GM23338 (cell line): ENCODE data around the gene GLB1L3. TPM values are rescaled to one million over a fixed set of nuclear protein-coding genes. Genes with fewer than 3 reads are reported as not detected.

Source experiments
- ATAC-seq: fragments of 200-7000 bp; cut with Tn5 transposase; 3 replicates; pipeline ENCODE4 v1.9.1; 2020
- DNase-seq: peaks from one replicate; pipeline ENCODE4 v3.0.0-alpha.2; 2015; ENCODE audit warnings: low spot score
- H2AFZ ChIP-seq: fragments of 200-600 bp; sonication (generic); 2 replicates; pipeline ENCODE4 v1.8.0; 2016; ENCODE audit warnings: antibody characterized with exemption, mild to moderate bottlenecking, moderate library complexity
- H3F3A ChIP-seq: fragments of 200-600 bp; sonication (generic); replicated peaks from 2 replicates; pipeline ENCODE4 v1.8.0; 2017; ENCODE audit warnings: antibody characterized with exemption, mixed run types, low read depth
- H3K27ac ChIP-seq: fragments of 200-600 bp; sonication (generic); 2 replicates; pipeline ENCODE4 v1.6.1; 2016; ENCODE audit warnings: low read depth
- H3K27me3 ChIP-seq: fragments of 200-600 bp; sonication (generic); 2 replicates; pipeline ENCODE4 v1.8.0; 2016; ENCODE audit warnings: mild to moderate bottlenecking, mixed run types, moderate library complexity; ENCODE audit not compliant: insufficient read depth
- H3K36me3 ChIP-seq: fragments of 200-600 bp; sonication (generic); 2 replicates; pipeline ENCODE4 v1.8.0; 2016; ENCODE audit warnings: mild to moderate bottlenecking; ENCODE audit not compliant: insufficient read depth
- H3K4me1 ChIP-seq: fragments of 200-600 bp; sonication (generic); 2 replicates; pipeline ENCODE4 v1.8.0; 2016; ENCODE audit warnings: mild to moderate bottlenecking, moderate library complexity; ENCODE audit not compliant: insufficient read depth
- H3K4me2 ChIP-seq: fragments of 200-600 bp; sonication (generic); 2 replicates; pipeline ENCODE4 v1.7.1; 2017; ENCODE audit warnings: mixed run types
- H3K4me3 ChIP-seq: fragments of 200-600 bp; sonication (generic); 2 replicates; pipeline ENCODE4 v1.6.1; 2016; ENCODE audit warnings: mixed run types
- H3K79me2 ChIP-seq: fragments of 200-600 bp; sonication (generic); replicated peaks from 2 replicates; pipeline ENCODE4 v1.8.0; 2017; ENCODE audit warnings: mild to moderate bottlenecking; ENCODE audit not compliant: insufficient read depth
- H3K9me2 ChIP-seq: fragments of 200-600 bp; sonication (generic); 2 replicates; pipeline ENCODE4 v1.8.0; 2017; ENCODE audit not compliant: insufficient read depth
- H4K20me1 ChIP-seq: fragments of 200-600 bp; sonication (generic); replicated peaks from 2 replicates; pipeline ENCODE4 v1.8.0; 2017; ENCODE audit warnings: mild to moderate bottlenecking; ENCODE audit not compliant: insufficient read depth
- H3K27ac Mint-ChIP-seq: 2 replicates; pipeline ENCODE4 v1.8.0; 2020; ENCODE audit warnings: inconsistent platforms, mild to moderate bottlenecking, moderate library complexity, mixed read lengths
- H3K27me3 Mint-ChIP-seq: 3 replicates; pipeline ENCODE4 v1.8.0; 2022; ENCODE audit warnings: low read depth, mild to moderate bottlenecking, moderate library complexity, mixed read lengths, inconsistent platforms; ENCODE audit not compliant: insufficient read depth, poor library complexity
- H3K36me3 Mint-ChIP-seq: 3 replicates; pipeline ENCODE4 v1.8.0; 2021; ENCODE audit warnings: low read depth, mild to moderate bottlenecking, inconsistent platforms, moderate library complexity, mixed read lengths
- H3K4me1 Mint-ChIP-seq: 3 replicates; pipeline ENCODE4 v1.8.0; 2020; ENCODE audit warnings: mild to moderate bottlenecking, inconsistent platforms, mixed read lengths
- H3K4me3 Mint-ChIP-seq: 3 replicates; pipeline ENCODE4 v1.8.0; 2021; ENCODE audit warnings: moderate library complexity, mild to moderate bottlenecking, inconsistent platforms, mixed read lengths
- H3K9me3 Mint-ChIP-seq: 3 replicates; pipeline ENCODE4 v1.8.0; 2020; ENCODE audit warnings: moderate library complexity, mild to moderate bottlenecking, inconsistent platforms, mixed read lengths
- CREB1 ChIP-seq: fragments of 250-450 bp; sonication (Bioruptor Pico); IDR thresholded peaks from 2 replicates; pipeline ENCODE4 v1.5.0; 2020; ENCODE audit warnings: low read depth, mild to moderate bottlenecking, moderate library complexity
- EZH2 ChIP-seq: fragments of 200-600 bp; sonication (generic); IDR thresholded peaks from one replicate; pipeline ENCODE4 v1.8.0; 2017; ENCODE audit warnings: antibody characterized with exemption, mild to moderate bottlenecking, low read depth; ENCODE audit not compliant: unreplicated experiment
- EZH2phosphoT487 ChIP-seq: fragments of 200-600 bp; sonication (generic); IDR thresholded peaks from one replicate; pipeline ENCODE4 v1.8.1; 2018; ENCODE audit warnings: antibody characterized with exemption; ENCODE audit not compliant: unreplicated experiment
- JUNB ChIP-seq: IDR thresholded peaks from one replicate; pipeline ENCODE4 v1.6.1; 2016; ENCODE audit warnings: antibody characterized with exemption; ENCODE audit not compliant: unreplicated experiment
- NANOG ChIP-seq: IDR thresholded peaks from 2 replicates; pipeline ENCODE4 v1.6.1; 2016; ENCODE audit warnings: antibody characterized with exemption, borderline replicate concordance
- POLR2AphosphoS5 ChIP-seq: IDR thresholded peaks from 2 replicates; pipeline ENCODE4 v1.6.1; 2016; ENCODE audit warnings: antibody characterized with exemption, low read depth
- REST ChIP-seq: IDR thresholded peaks from one replicate; pipeline ENCODE4 v1.6.1; 2018; ENCODE audit warnings: antibody characterized with exemption; ENCODE audit not compliant: unreplicated experiment
- STAT1 ChIP-seq: IDR thresholded peaks from one replicate; pipeline ENCODE4 v1.6.1; 2016; ENCODE audit warnings: antibody characterized with exemption; ENCODE audit not compliant: unreplicated experiment
- ZNF114 ChIP-seq: fragments of 250-450 bp; sonication (Bioruptor Pico); IDR thresholded peaks from 2 replicates; pipeline ENCODE4 v1.5.0; 2020; ENCODE audit warnings: mild to moderate bottlenecking, moderate library complexity
- ZNF331 ChIP-seq: fragments of 250-450 bp; sonication (Bioruptor Pico); IDR thresholded peaks from 2 replicates; pipeline ENCODE4 v1.5.0; 2020; ENCODE audit warnings: low read depth, mild to moderate bottlenecking, moderate library complexity
- ZNF462 ChIP-seq: fragments of 250-450 bp; sonication (Bioruptor Pico); IDR thresholded peaks from 2 replicates; pipeline ENCODE4 v1.5.0; 2020; ENCODE audit warnings: mild to moderate bottlenecking, moderate library complexity
- polyA plus RNA-seq: library from polyadenylated mRNA; unstranded; fragments of >200 nt; fragmentation: Nextera tagmentation; extraction: Ambion mirVana; gene quantifications from 2 replicates; pipeline ENCODE4 v1.2.1, GENCODE V29; 2016
- total RNA-seq: library from RNA; depleted of rRNA; stranded (reverse); fragments of >200 nt; shearing (Covaris generic); gene quantifications from 2 replicates; pipeline ENCODE4 v1.2.3, GENCODE V29; 2014
- TF ChIP-seq, protein P1 (sequence below): IDR thresholded peaks from 2 replicates; pipeline ENCODE4 v1.6.1; 2016; ENCODE audit warnings: antibody characterized with exemption
- TF ChIP-seq, protein P2 (sequence below), 2 experiments: fragments of 200-600 bp in 1 of 2; sonication (generic) in 1 of 2; conservative IDR thresholded peaks; 2 replicates each; pipeline versions ENCODE4 v1.5.1 to v1.6.1; 2016 to 2017; ENCODE audit warnings: antibody characterized with exemption in 2 of 2, low read depth in 2 of 2, mild to moderate bottlenecking in 2 of 2, moderate library complexity in 1 of 2

Gene GLB1L3
- total and polyA plus RNA-seq, 2 experiments from 2014 or later = 28.8 to 33.1 TPM

DNA sequence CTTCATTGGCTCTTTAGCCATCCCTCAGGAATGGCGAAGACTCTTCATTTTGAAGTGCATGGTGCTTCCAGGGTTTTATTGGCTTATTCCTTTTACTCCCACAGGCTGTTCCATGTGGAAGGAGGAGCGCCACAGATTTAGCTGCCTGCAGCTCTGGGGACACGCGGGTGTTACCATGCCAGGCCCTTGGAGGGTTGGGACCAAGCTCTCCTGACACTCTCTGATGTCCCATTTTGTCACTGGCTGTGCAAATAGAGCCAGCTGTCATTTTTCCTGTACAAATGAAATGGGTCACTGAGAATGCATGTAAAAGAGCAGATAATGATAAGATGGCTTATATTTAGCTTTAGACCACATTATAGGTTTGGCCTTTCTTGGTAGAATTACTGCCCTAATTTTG lies 32.3 kb upstream of the GLB1L3 start:
- Histone ChIP-seq H3F3A (no peaks in the 10 kb centered on the region), H3K4me1 (no peaks in the 10 kb centered on the region), H4K20me1 (no peaks in the 10 kb centered on the region), H2AFZ (no peak overlapping the region), H3K4me3 (no peak overlapping the region), H3K79me2 (no peaks in the 10 kb centered on the region), H3K4me2 (no peak overlapping the region), H3K27me3 (no peaks in the 10 kb centered on the region), H3K36me3 (peaks cover 5% of the 10 kb centered on the region; the same call in 1 of the 2 replicates), H3K27ac (no peak overlapping the region), H3K9me2 (no peaks in the 10 kb centered on the region)
- H3K27ac Mint-ChIP-seq = no peak overlapping the region
- H3K9me3 Mint-ChIP-seq = no peaks in the 10 kb centered on the region
- ATAC-seq = no peak
- no peak overlapping the region for H3K4me3 Mint-ChIP-seq
- H3K4me1 Mint-ChIP-seq = peaks cover 9% of the 10 kb centered on the region; the same call in 2 of the 3 replicates
- no peaks in the 10 kb centered on the region for H3K27me3 Mint-ChIP-seq
- TF ChIP-seq POLR2AphosphoS5 (no peak), STAT1 (no peak), ZNF462 (CRISPR knock-in tag) (no peak), ZNF114 (CRISPR knock-in tag) (no peak), NANOG (no peak), CREB1 (CRISPR knock-in tag) (no peak), REST (no peak), ZNF331 (CRISPR knock-in tag) (no peak), JUNB (no peak), EZH2phosphoT487 (no peak), EZH2 (no peak)
- TF ChIP-seq, protein P1, sequence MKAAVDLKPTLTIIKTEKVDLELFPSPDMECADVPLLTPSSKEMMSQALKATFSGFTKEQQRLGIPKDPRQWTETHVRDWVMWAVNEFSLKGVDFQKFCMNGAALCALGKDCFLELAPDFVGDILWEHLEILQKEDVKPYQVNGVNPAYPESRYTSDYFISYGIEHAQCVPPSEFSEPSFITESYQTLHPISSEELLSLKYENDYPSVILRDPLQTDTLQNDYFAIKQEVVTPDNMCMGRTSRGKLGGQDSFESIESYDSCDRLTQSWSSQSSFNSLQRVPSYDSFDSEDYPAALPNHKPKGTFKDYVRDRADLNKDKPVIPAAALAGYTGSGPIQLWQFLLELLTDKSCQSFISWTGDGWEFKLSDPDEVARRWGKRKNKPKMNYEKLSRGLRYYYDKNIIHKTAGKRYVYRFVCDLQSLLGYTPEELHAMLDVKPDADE = no peak
- TF ChIP-seq, protein P2, sequence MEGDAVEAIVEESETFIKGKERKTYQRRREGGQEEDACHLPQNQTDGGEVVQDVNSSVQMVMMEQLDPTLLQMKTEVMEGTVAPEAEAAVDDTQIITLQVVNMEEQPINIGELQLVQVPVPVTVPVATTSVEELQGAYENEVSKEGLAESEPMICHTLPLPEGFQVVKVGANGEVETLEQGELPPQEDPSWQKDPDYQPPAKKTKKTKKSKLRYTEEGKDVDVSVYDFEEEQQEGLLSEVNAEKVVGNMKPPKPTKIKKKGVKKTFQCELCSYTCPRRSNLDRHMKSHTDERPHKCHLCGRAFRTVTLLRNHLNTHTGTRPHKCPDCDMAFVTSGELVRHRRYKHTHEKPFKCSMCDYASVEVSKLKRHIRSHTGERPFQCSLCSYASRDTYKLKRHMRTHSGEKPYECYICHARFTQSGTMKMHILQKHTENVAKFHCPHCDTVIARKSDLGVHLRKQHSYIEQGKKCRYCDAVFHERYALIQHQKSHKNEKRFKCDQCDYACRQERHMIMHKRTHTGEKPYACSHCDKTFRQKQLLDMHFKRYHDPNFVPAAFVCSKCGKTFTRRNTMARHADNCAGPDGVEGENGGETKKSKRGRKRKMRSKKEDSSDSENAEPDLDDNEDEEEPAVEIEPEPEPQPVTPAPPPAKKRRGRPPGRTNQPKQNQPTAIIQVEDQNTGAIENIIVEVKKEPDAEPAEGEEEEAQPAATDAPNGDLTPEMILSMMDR (conservative IDR thresholded peaks at IDR 0.05; ENCODE audit: low read depth in 2 of 2) = no peak
- DNase-seq = no peak
- H3K36me3 Mint-ChIP-seq = peaks cover 33% of the 10 kb centered on the region
